Brain microvascular endothelial cell (primary cell): Measurements from ENCODE around the gene SLC35E2B.
A peak's percentile ranks its signal among the peaks of the same experiment; 100 is the strongest.

Experiments used
- DNase-seq: peaks from one replicate; pipeline ENCODE4 v3.0.0-alpha.2; 2020
- H3K27ac ChIP-seq: fragments of 250-450 bp; sonication (Bioruptor Pico); 2 replicates; pipeline ENCODE4 v1.5.1; 2020; ENCODE audit warnings: mild to moderate bottlenecking, moderate library complexity
- H3K27me3 ChIP-seq: fragments of 250-450 bp; sonication (Bioruptor Pico); replicated peaks from 2 replicates; pipeline ENCODE4 v1.5.1; 2020; ENCODE audit warnings: mild to moderate bottlenecking
- H3K36me3 ChIP-seq: fragments of 250-450 bp; sonication (Bioruptor Pico); replicated peaks from 2 replicates; pipeline ENCODE4 v1.5.1; 2020; ENCODE audit warnings: mild to moderate bottlenecking
- H3K4me3 ChIP-seq: 2 replicates; pipeline ENCODE4 v1.5.1; 2011; ENCODE audit warnings: low read depth, mild to moderate bottlenecking, control low read depth, low read length, moderate library complexity
- in situ Hi-C: cut with HindIII; loops from 2 replicates; pipeline ENCODE4 v1.10.0; 2017; ENCODE audit warnings: low sequenced_read_pairs, low pct_ligation_motif_present
- TF ChIP-seq, protein P1 (sequence below): IDR thresholded peaks from 2 replicates; pipeline ENCODE4 v1.5.1; 2011; ENCODE audit warnings: low read depth, mild to moderate bottlenecking, moderate library complexity, low read length, control low read depth, inconsistent platforms; ENCODE audit errors: missing control alignments

Gene SLC35E2B

DNA sequence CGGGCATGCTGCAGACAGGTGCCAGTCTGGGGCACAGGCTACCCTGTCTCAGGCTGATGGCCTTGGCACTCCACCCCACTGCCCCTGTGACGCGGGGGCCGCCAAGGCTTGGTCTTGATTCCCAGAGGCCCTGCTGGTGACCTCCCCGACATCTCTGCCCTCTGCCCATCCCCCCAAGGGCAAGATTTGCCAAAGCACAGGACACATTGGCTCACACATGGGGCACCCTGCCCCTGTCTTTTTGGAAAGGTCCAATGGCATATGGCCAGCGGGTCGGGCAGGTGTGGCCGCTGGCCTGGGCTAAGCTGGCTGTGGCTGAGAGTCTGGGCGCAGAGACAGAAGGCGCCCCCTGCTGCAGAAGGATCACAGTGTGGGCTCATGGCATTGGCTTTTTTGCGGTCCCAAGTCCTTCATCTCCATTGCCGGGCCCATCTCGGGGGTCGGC lies 72.7 kb downstream of the SLC35E2B start:
- Histone ChIP-seq H3K36me3 (peaks cover 3% of the 10 kb centered on the region), H3K4me3 (no peak overlapping the region), H3K27me3 (no peaks in the 10 kb centered on the region), H3K27ac (no peak overlapping the region)
- TF ChIP-seq, protein P1, sequence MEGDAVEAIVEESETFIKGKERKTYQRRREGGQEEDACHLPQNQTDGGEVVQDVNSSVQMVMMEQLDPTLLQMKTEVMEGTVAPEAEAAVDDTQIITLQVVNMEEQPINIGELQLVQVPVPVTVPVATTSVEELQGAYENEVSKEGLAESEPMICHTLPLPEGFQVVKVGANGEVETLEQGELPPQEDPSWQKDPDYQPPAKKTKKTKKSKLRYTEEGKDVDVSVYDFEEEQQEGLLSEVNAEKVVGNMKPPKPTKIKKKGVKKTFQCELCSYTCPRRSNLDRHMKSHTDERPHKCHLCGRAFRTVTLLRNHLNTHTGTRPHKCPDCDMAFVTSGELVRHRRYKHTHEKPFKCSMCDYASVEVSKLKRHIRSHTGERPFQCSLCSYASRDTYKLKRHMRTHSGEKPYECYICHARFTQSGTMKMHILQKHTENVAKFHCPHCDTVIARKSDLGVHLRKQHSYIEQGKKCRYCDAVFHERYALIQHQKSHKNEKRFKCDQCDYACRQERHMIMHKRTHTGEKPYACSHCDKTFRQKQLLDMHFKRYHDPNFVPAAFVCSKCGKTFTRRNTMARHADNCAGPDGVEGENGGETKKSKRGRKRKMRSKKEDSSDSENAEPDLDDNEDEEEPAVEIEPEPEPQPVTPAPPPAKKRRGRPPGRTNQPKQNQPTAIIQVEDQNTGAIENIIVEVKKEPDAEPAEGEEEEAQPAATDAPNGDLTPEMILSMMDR, result peak; percentile 52
- no peak for DNase-seq
- in situ Hi-C loops, result no loop called here

DNA sequence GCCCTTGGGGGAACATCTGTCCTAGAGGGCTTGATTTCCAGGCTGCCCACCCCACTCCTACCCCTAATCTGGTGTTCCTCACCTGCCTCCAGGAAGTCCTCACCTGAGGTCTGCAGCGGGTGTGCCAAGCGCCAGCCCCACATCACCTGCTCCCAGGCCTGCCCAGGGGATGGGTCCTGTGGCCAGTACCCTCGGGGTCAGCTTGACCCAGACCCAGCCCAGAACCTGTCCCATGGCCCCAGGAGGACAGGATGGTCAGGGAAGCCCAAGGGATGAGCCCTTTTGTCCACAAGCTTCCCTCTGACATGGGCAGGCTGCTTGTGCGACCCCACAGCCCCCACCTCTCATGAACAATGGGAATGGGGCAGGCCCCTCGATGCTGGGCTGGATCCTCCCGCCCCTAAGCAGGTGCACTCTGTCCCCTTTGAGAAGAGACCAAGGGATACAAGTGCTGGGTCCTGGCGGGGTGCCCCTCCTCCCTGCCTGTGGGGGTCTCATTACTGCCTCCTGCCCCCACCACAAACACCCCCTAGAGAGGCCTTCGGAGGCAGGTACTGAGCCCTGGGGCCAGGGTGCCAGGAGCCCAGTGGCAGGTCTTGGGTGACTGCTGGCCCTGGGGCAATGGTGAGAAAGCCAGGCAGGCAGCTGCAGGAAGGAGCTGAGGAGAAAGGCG lies 74.1 kb downstream of the SLC35E2B start:
- Histone ChIP-seq H3K36me3 (peaks cover 3% of the 10 kb centered on the region), H3K27me3 (no peaks in the 10 kb centered on the region), H3K27ac (no peak overlapping the region), H3K4me3 (no peak overlapping the region)
- in situ Hi-C loops, result no loop called here
- TF ChIP-seq, protein P1, result no peak
- DNase-seq, result no peak

DNA sequence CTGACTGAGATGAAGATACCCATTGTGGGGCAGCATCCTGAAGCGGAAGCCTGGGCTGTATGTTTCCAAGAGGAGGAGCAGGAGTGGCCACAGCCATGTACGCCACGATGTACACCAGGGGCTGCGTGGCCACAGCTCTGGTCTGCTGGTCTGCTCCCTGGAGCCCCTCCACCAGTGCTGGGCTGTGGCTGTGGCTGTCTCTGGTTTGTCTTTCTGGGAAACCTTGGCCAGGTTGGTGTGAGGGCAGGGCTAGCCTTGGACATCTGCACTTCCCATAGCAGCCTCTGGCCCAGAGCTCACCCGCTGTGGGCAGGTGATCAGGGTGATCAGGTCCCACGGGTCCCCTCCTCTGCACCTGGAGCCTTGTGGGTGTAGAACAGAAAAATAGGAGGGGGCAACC lies 74.7 kb downstream of the SLC35E2B start:
- H3K27ac ChIP-seq, result no peak overlapping the region
- in situ Hi-C loops, result no loop called here

DNA sequence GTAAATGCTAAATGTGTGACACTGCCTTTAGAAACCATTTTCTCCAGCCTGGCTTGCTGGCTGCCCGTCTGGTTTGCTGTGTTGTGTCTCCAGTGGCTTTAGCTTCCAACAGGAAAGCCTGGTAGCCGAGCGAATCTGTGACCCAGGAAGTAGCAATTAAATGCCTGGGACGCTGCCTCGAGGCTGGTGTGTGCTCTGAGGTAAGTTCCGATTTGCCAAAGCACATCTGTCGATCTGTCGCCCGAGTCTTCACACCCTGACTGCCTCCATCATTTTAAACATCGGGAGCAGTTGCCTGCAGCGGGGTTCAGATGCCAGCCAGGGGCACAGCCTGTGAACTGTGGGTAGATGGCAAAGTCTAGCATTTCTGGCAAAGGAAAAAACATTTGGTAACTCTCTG lies 75.1 kb downstream of the SLC35E2B start:
- Histone ChIP-seq H3K36me3 (peaks cover 3% of the 10 kb centered on the region), H3K4me3 (no peak overlapping the region), H3K27ac (no peak overlapping the region), H3K27me3 (no peaks in the 10 kb centered on the region)
- TF ChIP-seq, protein P1, result no peak
- in situ Hi-C loops, result no loop called here
- DNase-seq, result no peak

More for the DNA sequence above, 74.7 kb downstream of the SLC35E2B start:
- no peak overlapping the region for H3K4me3 ChIP-seq
- no peak for DNase-seq
- TF ChIP-seq, protein P1, result no peak
- H3K36me3 ChIP-seq, result peaks cover 3% of the 10 kb centered on the region
- H3K27me3 ChIP-seq, result no peaks in the 10 kb centered on the region

DNA sequence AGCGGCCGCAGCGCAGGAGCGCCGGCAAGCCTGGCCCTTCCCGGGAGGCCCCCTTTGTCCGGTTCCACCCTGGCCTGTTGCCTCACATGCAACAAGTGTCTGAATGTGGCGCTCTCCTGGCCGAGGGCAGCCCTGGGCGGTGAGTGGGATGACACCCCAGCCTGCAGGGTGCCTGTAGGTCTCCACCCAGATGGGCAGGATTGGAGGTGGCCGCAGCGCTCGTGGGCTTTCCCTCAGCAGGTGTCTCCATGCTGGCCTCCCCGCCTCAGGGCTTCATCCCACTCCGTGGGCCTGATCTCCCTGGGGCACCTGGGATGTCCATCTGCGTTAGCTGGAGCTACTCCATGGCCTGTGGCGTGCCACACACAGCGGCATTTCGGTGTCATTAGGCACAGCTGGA lies 75.8 kb downstream of the SLC35E2B start:
- peaks cover 3% of the 10 kb centered on the region for H3K36me3 ChIP-seq
- in situ Hi-C loops, result no loop called here
- no peaks in the 10 kb centered on the region for H3K27me3 ChIP-seq
- peak overlapping the region; percentile 89 for H3K4me3 ChIP-seq
- TF ChIP-seq, protein P1, result no peak
- DNase-seq, result no peak
- no peak overlapping the region for H3K27ac ChIP-seq

DNA sequence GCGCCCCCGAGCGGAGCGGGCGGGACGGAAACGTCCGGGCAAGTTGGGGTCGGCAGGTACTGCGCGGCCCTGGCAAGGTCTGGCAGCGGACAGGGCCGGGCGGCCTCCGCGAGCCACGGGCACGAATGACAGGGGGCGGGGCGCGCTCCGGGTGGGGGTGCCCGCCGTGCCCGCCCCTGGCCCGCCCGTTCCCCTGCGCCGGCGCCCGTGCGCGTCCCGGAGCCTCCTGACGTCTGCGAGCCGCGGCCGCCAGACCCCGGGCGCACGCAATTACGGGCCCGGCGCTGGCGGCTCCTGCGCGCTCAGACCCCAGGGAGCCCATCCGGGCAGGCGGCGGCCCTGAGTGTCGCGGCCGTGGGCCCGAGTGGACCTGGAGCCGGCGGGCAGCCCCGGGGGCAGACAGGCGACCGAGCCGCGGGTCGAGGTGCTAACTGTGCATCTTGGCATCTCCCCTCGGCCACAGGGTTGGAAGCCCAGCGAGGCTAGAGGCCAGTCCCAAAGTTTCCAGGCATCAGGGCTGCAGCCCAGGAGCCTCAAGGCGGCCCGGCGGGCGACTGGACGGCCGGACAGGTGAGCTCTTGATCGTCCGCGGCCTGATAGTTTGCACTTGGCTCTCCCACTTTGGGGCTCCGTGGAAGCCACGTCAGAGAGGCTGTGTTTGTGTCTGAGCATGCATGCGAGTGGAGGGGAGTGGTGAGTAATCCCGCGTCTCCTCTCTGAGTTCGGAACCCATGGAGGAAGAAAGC lies 76.4 kb downstream of the SLC35E2B start:
- H3K4me3 ChIP-seq, result peak overlapping the region; percentile 89
- in situ Hi-C loops, result no loop called here
- no peaks in the 10 kb centered on the region for H3K27me3 ChIP-seq
- TF ChIP-seq, protein P1, result no peak
- DNase-seq, result no peak
- peak overlapping the region; percentile 100 for H3K27ac ChIP-seq
- peaks cover 3% of the 10 kb centered on the region for H3K36me3 ChIP-seq
